Measurements from ENCODE around the gene KRT33A.

DNA sequence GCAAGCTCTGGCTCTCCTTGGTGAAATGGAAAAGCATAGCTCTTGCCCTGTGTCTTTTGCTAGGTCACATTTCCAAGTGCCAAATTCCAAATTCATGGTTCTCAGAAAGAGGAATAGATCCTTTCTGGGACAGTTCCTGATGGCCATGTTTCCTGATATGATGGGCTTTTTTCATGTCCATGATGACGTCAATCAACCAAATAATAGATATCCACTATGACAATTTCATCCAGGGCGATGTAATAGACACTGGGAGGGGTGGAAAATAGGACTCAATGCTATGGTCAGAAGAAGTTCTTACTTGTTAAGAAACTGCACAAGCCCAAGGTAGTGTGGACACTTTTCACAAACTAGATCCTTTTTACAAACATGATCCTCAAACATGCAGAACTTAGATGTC, 549 bp upstream of the KRT33A start:
- TF ChIP-seq, protein P1, sequence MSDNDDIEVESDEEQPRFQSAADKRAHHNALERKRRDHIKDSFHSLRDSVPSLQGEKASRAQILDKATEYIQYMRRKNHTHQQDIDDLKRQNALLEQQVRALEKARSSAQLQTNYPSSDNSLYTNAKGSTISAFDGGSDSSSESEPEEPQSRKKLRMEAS (IDR thresholded peaks at IDR 0.05; ENCODE audit: low read depth, low read length) = no peak
- TF ChIP-seq, protein P2, sequence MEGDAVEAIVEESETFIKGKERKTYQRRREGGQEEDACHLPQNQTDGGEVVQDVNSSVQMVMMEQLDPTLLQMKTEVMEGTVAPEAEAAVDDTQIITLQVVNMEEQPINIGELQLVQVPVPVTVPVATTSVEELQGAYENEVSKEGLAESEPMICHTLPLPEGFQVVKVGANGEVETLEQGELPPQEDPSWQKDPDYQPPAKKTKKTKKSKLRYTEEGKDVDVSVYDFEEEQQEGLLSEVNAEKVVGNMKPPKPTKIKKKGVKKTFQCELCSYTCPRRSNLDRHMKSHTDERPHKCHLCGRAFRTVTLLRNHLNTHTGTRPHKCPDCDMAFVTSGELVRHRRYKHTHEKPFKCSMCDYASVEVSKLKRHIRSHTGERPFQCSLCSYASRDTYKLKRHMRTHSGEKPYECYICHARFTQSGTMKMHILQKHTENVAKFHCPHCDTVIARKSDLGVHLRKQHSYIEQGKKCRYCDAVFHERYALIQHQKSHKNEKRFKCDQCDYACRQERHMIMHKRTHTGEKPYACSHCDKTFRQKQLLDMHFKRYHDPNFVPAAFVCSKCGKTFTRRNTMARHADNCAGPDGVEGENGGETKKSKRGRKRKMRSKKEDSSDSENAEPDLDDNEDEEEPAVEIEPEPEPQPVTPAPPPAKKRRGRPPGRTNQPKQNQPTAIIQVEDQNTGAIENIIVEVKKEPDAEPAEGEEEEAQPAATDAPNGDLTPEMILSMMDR (IDR thresholded peaks at IDR 0.05; ENCODE audit: low read depth, low read length) = no peak
